H54 (cell line): ENCODE data around the gene ANKRD6.

Source experiments
- DNase-seq: peaks from one replicate; pipeline ENCODE4 v3.0.0; 2011; ENCODE audit warnings: low spot score, mixed read lengths; ENCODE audit not compliant: insufficient read length
- FAIRE-seq: peaks from 3 replicates; lab custom pipeline; 2011; peaks lifted over from hg19 to GRCh38; lab: Jason Lieb, UNC
- POLR2A ChIP-seq: IDR thresholded peaks from 2 replicates; pipeline ENCODE4 v1.6.1; 2011; ENCODE audit warnings: low read depth, mild to moderate bottlenecking, low read length

ANKRD6 gene

GRCh38 chr6:89585154-89585553, 152.2 kb downstream of the ANKRD6 start:
- FAIRE-seq (no peak), DNase-seq (no peak)
- no peak for TF ChIP-seq POLR2A

- FAIRE-seq (no peak), DNase-seq (no peak)
- no peak for TF ChIP-seq POLR2A
Measured at GRCh38 chr6:89589297-89590025, 156.5 kb downstream of the ANKRD6 start.

GRCh38 chr6:89590133-89590532, 157.2 kb downstream of the ANKRD6 start:
- no peak for TF ChIP-seq POLR2A
- FAIRE-seq = no peak
- no peak for DNase-seq

- no peak for DNase-seq
- no peak for FAIRE-seq
- no peak for TF ChIP-seq POLR2A
Measured at GRCh38 chr6:89591745-89592144, 158.8 kb downstream of the ANKRD6 start.

- no peak for TF ChIP-seq POLR2A
- FAIRE-seq (no peak), DNase-seq (no peak)
Measured at GRCh38 chr6:89596056-89596455, 163.1 kb downstream of the ANKRD6 start.

- no peak for TF ChIP-seq POLR2A
- no peak for FAIRE-seq
- DNase-seq = no peak
Measured at GRCh38 chr6:89596484-89596883, 163.5 kb downstream of the ANKRD6 start.

GRCh38 chr6:89597372-89597771, 164.4 kb downstream of the ANKRD6 start:
- DNase-seq = no peak
- no peak for TF ChIP-seq POLR2A
- FAIRE-seq = no peak

- DNase-seq (no peak), FAIRE-seq (no peak)
- no peak for TF ChIP-seq POLR2A
Measured at GRCh38 chr6:89597988-89598387, 165.0 kb downstream of the ANKRD6 start.

GRCh38 chr6:89599727-89600126, 166.8 kb downstream of the ANKRD6 start:
- no peak for TF ChIP-seq POLR2A
- DNase-seq (no peak), FAIRE-seq (no peak)

GRCh38 chr6:89602166-89602565, 169.2 kb downstream of the ANKRD6 start:
- FAIRE-seq (no peak), DNase-seq (no peak)
- no peak for TF ChIP-seq POLR2A

- no peak for FAIRE-seq
- DNase-seq = no peak
Measured at GRCh38 chr6:89604653-89605052, 171.7 kb downstream of the ANKRD6 start.

GRCh38 chr6:89605861-89606260, 172.9 kb downstream of the ANKRD6 start:
- DNase-seq = no peak
- TF ChIP-seq POLR2A = no peak
- FAIRE-seq = no peak

More at GRCh38 chr6:89604653-89605052, 171.7 kb downstream of the ANKRD6 start:
- no peak for TF ChIP-seq POLR2A

GRCh38 chr6:89610149-89610642, 177.2 kb downstream of the ANKRD6 start:
- DNase-seq = peak; percentile 26
- TF ChIP-seq POLR2A = no peak
- no peak for FAIRE-seq

GRCh38 chr6:89611666-89612065, 178.7 kb downstream of the ANKRD6 start:
- DNase-seq (no peak), FAIRE-seq (no peak)
- no peak for TF ChIP-seq POLR2A

GRCh38 chr6:89612121-89612520, 179.2 kb downstream of the ANKRD6 start:
- no peak for FAIRE-seq

More at GRCh38 chr6:89612121-89612520, 179.2 kb downstream of the ANKRD6 start:
- DNase-seq = no peak
- TF ChIP-seq POLR2A = no peak
